Measurements from ENCODE around the gene KRT74. TPM values are rescaled to one million over a fixed set of nuclear protein-coding genes. Genes with fewer than 3 reads are reported as not detected.

KRT74 gene
- total and polyA plus RNA-seq, 2 of the 13 experiments (the other 11 are each of a cell fraction or from before 2014, with no cell fraction given): not detected

DNA sequence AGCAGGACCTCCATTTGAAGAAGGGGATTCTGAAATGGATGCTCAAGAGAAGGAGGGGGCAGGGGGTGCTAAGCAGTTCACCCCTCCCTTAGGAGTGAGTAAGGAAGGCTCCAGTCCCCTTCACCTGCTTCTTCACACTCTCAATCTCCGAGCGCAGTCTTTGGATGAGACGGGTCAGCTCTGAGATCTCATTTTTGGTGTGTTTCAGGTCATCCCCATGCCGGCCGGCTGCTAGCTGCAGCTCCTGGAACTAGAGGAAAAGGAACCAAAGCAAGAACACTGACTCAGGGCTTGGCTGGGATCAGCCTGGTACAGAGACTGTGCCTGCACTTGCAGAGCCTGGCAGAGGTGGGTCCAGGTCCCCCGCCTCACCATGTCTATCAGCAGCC lies 37.4 kb upstream of the KRT74 start:
- H3K27ac ChIP-seq (ENCODE audit: extremely low read length, insufficient read depth, low read length): no peak overlapping the region
- no peak overlapping the region for H3K9ac ChIP-seq (ENCODE audit: insufficient read depth, low read depth, low read length)
- ATAC-seq: no peak
- no peaks in the 10 kb centered on the region for H3K9me3 ChIP-seq (ENCODE audit: low read length)
- no peaks in the 10 kb centered on the region for H3K36me3 ChIP-seq (replicated peaks in 1 of 2; ENCODE audit: control insufficient read depth in 1 of 2, insufficient read depth in 2 of 2, low read length in 2 of 2)
- POLR2A ChIA-PET: no interaction called here
- H3K79me2 ChIP-seq (ENCODE audit: insufficient read depth, low read length): no peaks in the 10 kb centered on the region
- CTCF ChIA-PET (ENCODE audit: low intra/inter-chr PET ratio, low total read pairs): no interaction called here
- no peak overlapping the region for H3K4me3 ChIP-seq (replicated peaks in 1 of 3; ENCODE audit: insufficient read depth in 1 of 3, low read depth in 2 of 3, low read length in 3 of 3)
- H3K4me1 ChIP-seq (ENCODE audit: insufficient read depth, low read length): no peaks in the 10 kb centered on the region
- no peak for FAIRE-seq
- no TSS peak for BruUV-seq (replicated peaks)
- WGBS (ENCODE audit: low lambda C conversion rate): 40% methylated on average over 3 of the region's 6 CpGs
- in situ Hi-C loops (cut with HindIII; ENCODE audit: extremely low pct_ligation_motif_present, low pct_unique_long_range_greater_than_20kb) (no loop called here), intact Hi-C loops (cut with micrococcal nuclease; ENCODE audit: unreplicated experiment) (no loop called here)
- H3K4me2 ChIP-seq (ENCODE audit: low read depth, low read length): no peak overlapping the region
- peaks cover 1 to 27% of the 10 kb centered on the region in 2 experiments; a peak in 3 of 5 replicates for H3K27me3 ChIP-seq (ENCODE audit: control insufficient read depth in 1 of 2, insufficient read depth in 2 of 2, low read length in 2 of 2)
- no peak overlapping the region for H2AFZ ChIP-seq (ENCODE audit: low read length)
- H4K20me1 ChIP-seq (ENCODE audit: insufficient read depth, low read length): no peaks in the 10 kb centered on the region
- TF ChIP-seq TCF7L2 (IDR thresholded peaks at IDR 0.05; ENCODE audit: low read depth, low read length) (no peak), ZNF720 (CRISPR knock-in tag; IDR thresholded peaks at IDR 0.05) (no peak), ZNF235 (CRISPR knock-in tag; IDR thresholded peaks at IDR 0.05; ENCODE audit: borderline replicate concordance) (no peak), MATR3 (CRISPR knock-in tag; IDR thresholded peaks at IDR 0.05) (no peak), ARNT (IDR thresholded peaks at IDR 0.05) (no peak), ZNF292 (CRISPR knock-in tag; IDR thresholded peaks at IDR 0.05; ENCODE audit: borderline replicate concordance, low read depth) (no peak), HIC2 (CRISPR knock-in tag; IDR thresholded peaks at IDR 0.05; ENCODE audit: low read depth) (no peak), MLX (CRISPR knock-in tag; IDR thresholded peaks at IDR 0.05) (no peak), ZNF7 (CRISPR knock-in tag; IDR thresholded peaks at IDR 0.05) (no peak), ATF2 (CRISPR knock-in tag; IDR thresholded peaks at IDR 0.05) (no peak), STAT5B (CRISPR knock-in tag; IDR thresholded peaks at IDR 0.05) (no peak), ZSCAN31 (CRISPR knock-in tag; IDR thresholded peaks at IDR 0.05; ENCODE audit: low read depth) (no peak), ZSCAN29 (CRISPR knock-in tag; conservative IDR thresholded peaks at IDR 0.05) (no peak), SMAD3 (CRISPR knock-in tag; IDR thresholded peaks at IDR 0.05) (no peak), ZNF24 (IDR thresholded peaks at IDR 0.05) (no peak), PHB2 (IDR thresholded peaks at IDR 0.05; ENCODE audit: partially characterized antibody) (no peak), ZNF329 (CRISPR knock-in tag; IDR thresholded peaks at IDR 0.05; ENCODE audit: low read depth) (no peak)
- TF ChIP-seq, protein P1, sequence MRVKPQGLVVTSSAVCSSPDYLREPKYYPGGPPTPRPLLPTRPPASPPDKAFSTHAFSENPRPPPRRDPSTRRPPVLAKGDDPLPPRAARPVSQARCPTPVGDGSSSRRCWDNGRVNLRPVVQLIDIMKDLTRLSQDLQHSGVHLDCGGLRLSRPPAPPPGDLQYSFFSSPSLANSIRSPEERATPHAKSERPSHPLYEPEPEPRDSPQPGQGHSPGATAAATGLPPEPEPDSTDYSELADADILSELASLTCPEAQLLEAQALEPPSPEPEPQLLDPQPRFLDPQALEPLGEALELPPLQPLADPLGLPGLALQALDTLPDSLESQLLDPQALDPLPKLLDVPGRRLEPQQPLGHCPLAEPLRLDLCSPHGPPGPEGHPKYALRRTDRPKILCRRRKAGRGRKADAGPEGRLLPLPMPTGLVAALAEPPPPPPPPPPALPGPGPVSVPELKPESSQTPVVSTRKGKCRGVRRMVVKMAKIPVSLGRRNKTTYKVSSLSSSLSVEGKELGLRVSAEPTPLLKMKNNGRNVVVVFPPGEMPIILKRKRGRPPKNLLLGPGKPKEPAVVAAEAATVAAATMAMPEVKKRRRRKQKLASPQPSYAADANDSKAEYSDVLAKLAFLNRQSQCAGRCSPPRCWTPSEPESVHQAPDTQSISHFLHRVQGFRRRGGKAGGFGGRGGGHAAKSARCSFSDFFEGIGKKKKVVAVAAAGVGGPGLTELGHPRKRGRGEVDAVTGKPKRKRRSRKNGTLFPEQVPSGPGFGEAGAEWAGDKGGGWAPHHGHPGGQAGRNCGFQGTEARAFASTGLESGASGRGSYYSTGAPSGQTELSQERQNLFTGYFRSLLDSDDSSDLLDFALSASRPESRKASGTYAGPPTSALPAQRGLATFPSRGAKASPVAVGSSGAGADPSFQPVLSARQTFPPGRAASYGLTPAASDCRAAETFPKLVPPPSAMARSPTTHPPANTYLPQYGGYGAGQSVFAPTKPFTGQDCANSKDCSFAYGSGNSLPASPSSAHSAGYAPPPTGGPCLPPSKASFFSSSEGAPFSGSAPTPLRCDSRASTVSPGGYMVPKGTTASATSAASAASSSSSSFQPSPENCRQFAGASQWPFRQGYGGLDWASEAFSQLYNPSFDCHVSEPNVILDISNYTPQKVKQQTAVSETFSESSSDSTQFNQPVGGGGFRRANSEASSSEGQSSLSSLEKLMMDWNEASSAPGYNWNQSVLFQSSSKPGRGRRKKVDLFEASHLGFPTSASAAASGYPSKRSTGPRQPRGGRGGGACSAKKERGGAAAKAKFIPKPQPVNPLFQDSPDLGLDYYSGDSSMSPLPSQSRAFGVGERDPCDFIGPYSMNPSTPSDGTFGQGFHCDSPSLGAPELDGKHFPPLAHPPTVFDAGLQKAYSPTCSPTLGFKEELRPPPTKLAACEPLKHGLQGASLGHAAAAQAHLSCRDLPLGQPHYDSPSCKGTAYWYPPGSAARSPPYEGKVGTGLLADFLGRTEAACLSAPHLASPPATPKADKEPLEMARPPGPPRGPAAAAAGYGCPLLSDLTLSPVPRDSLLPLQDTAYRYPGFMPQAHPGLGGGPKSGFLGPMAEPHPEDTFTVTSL (CRISPR knock-in tag; IDR thresholded peaks at IDR 0.05; ENCODE audit: borderline replicate concordance): no peak
- no peak for DNase-seq (ENCODE audit: low spot score)

Data from HepG2 (cell line).